Measurements from ENCODE around the gene SCN7A. TPM values are rescaled to one million over a fixed set of nuclear protein-coding genes. Genes with fewer than 3 reads are reported as not detected.
A peak's percentile ranks its signal among the peaks of the same experiment; 100 is the strongest.
"Not testable (repeated sequence)": the region's sequence is repeated elsewhere in the genome, so short reads cannot be mapped to it uniquely, and the experiment has no call there.

Gene SCN7A
- total RNA-seq, 1 donor: under 0.01 TPM

GRCh38 chr2:166410828-166411472 lies 83.1 kb downstream of the SCN7A start:
- H3K4me3 ChIP-seq (ENCODE audit: low read depth, low read length): no peak overlapping the region
- peak; percentile 94 for DNase-seq (ENCODE audit: low read depth)
- TF ChIP-seq CTCF (IDR thresholded peaks at IDR 0.05; ENCODE audit: insufficient read depth, low read length): no peak

DNA sequence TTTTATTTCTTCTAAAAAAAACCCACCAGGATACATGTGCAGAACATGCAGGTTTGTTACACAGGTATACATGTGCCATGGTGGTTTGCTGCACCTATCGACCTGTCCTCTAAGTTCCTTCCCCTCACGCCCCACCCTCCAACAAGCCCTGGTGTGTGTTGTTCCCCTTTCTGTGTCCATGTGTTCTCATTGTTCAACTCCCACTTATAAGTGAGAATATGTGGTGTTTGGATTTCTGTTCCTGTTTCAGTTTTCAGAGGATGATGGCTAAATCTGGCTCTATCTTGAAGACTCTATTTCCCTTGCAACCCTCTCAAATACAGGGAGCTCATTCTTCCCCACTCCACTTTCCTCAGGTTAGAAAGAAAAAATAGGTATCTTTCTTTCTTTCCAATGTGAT lies 86.3 kb downstream of the SCN7A start:
- not testable (repeated sequence) for DNase-seq (ENCODE audit: low read depth); H3K4me3 ChIP-seq (ENCODE audit: low read depth, low read length)

DNA sequence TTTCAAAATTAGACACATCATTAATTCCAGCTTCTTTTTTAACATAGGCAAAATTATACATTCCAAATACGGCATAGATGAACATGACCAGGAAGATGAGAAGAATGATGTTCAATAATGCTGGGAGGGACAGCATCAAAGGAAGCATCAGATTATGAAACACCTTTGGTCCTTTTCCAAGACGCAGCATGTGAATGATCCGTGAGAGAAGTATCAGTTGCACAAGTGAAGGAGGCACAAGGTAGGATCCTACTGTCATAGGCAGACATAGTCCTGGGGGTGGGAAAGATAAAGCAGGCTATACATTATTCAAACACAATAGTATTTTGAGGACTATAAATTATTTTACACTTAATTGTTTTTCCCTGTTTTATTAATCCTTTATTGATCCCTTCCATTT lies 87.7 kb downstream of the SCN7A start:
- DNase-seq (ENCODE audit: low read depth): no peak
- TF ChIP-seq CTCF (IDR thresholded peaks at IDR 0.05; ENCODE audit: insufficient read depth, low read length): no peak
- H3K4me3 ChIP-seq (ENCODE audit: low read depth, low read length): no peak overlapping the region

GRCh38 chr2:166405569-166405926 lies 88.5 kb downstream of the SCN7A start:
- H3K4me3 ChIP-seq (ENCODE audit: low read depth, low read length): no peak overlapping the region
- DNase-seq (ENCODE audit: low read depth): no peak
- TF ChIP-seq CTCF (IDR thresholded peaks at IDR 0.05; ENCODE audit: insufficient read depth, low read length): no peak

DNA sequence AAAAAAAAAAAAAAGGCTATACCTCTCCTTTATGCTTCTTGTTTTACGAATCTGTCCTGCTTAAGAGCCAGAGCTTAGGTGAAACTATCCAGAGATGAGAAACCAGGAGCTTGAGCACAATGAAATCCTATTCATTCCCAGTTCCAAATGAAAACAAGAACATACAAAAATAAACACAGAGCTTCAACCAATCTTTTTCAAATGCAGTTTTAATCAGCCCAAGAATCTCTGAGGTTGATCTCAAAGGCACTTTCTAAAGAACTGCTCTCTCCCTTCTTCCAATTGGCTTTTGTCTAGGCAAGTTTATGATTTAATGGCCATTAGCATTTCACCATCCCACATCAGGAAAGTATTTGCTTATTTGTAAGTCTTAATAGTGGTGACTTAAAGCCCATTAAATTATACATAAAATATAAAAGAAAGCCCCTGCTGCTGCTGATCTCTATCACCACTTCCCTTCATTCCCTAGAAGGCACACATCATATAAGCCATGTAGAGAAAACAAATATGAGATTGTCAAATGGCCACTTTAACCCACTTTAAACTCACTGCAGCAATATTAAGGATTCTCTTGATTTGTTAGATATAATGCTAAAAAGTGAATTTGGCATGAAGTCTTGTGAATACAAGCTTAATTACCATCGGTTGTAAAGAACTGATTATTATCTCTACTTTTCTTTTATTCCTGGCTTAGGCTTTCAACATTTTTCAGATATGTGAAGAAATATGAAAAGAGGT lies 89.0 kb downstream of the SCN7A start:
- H3K4me3 ChIP-seq (ENCODE audit: low read depth, low read length): no peak overlapping the region
- no peak for DNase-seq (ENCODE audit: low read depth)
- TF ChIP-seq CTCF (IDR thresholded peaks at IDR 0.05; ENCODE audit: insufficient read depth, low read length): no peak

GRCh38 chr2:166394245-166394644 lies 99.8 kb downstream of the SCN7A start:
- no peak for TF ChIP-seq CTCF (IDR thresholded peaks at IDR 0.05; ENCODE audit: insufficient read depth, low read length)

GRCh38 chr2:166393008-166393407 lies 101.0 kb downstream of the SCN7A start:
- H3K4me3 ChIP-seq (ENCODE audit: low read depth, low read length): no peak overlapping the region
- DNase-seq (ENCODE audit: low read depth): no peak
- no peak for TF ChIP-seq CTCF (IDR thresholded peaks at IDR 0.05; ENCODE audit: insufficient read depth, low read length)

More at GRCh38 chr2:166394245-166394644, 99.8 kb downstream of the SCN7A start:
- H3K4me3 ChIP-seq (ENCODE audit: low read depth, low read length): no peak overlapping the region
- no peak for DNase-seq (ENCODE audit: low read depth)
